ENCODE measurements around the gene EIF2D.

EIF2D gene

GRCh38 chr1:206550446-206550845, 61.8 kb downstream of the EIF2D start:
- DNase-seq (ENCODE audit: low spot score), result no peak
- FAIRE-seq, result no peak

GRCh38 chr1:206547104-206547503, 65.2 kb downstream of the EIF2D start:
- no peak for DNase-seq (ENCODE audit: low spot score)
- FAIRE-seq, result no peak

GRCh38 chr1:206545351-206545750, 66.9 kb downstream of the EIF2D start:
- FAIRE-seq, result no peak
- DNase-seq (ENCODE audit: low spot score), result no peak

GRCh38 chr1:206544562-206545257, 67.6 kb downstream of the EIF2D start:
- DNase-seq (ENCODE audit: low spot score) (peak; percentile 29), FAIRE-seq (no peak)

All from RCC 7860 (cell line).